NCI-H748 (cell line): ENCODE data around the gene VILL.
"Not testable (repeated sequence)": the region's sequence is repeated elsewhere in the genome, so short reads cannot be mapped to it uniquely, and the experiment has no call there.

Experiments
- DNase-seq: peaks from one replicate; lab custom pipeline; 2025; ENCODE audit not compliant: unreplicated experiment; lab: John Stamatoyannopoulos, UW

VILL gene

DNA sequence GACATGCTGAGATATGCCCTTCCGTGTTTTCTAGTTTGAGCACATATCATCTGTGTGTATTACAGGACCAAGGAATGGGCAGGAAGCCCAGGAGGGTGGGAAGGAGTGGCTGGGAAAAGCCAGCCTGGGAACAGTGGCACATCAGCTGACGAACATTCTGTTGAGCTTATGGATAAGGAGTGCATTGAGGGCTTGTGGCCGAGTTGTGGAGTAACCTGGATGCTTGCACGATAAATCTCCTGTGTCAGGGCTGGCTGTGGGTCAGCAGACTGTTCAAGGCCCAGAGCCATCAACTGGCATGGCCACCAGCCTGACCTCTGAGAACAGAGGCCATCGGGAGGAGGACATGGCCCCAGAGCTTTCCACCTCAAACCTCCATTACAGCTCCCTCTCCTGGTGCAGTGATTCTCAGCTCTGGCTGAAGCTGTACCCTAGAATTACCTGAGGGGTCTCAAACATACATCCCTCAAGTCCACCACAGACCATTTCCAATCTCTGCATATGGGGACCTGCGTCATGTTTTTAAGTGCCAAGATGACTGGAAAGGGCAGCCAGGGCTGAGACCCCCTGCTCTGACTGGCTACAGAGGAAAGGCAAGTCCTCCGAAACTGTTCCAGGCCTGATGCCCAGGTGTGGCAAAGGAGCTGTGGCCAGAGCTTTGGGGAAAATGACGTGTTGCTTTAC is 4.8 kb upstream of the VILL start:
- no peak for DNase-seq

DNA sequence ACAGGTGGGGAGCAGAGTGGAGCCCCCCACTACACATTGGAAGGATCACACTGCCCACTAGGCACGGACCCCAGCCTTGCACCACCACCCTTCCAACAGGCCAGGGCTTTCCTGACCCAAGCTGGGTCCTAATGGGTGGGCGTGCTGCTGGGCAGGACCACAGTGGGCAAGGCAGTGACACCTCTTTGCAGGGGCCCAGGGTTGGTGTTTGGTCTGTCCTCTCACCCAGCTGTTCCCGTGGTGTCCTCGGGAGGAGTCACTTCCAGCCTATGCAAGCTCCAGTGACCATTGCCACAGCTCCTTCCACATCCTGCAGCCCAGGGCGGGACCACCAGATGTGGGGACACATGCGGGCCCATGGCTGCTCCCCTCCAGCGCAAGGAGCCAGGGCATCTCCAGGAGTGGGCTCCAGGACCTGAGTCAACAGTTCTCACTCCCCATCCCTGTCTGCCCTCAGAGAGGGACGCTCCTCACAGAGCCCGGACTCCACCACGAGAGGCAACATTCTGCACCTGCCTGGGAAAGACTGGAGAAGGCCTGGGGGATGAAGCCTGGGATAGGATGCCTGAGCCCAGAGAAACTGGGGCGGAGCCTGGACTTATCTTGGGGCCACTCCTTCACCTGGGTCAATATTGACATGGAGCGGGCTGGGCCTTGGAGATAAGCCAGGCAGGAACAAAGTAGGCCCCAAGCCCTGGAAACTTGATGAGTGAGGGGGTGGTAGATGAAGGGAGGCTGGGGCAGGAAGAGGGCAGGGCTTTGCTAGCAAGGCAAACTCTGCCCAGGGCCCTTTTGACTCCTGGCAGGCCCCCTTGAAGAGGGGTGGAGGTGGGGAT is 3.9 kb upstream of the VILL start:
- peak; percentile 30 for DNase-seq

DNA sequence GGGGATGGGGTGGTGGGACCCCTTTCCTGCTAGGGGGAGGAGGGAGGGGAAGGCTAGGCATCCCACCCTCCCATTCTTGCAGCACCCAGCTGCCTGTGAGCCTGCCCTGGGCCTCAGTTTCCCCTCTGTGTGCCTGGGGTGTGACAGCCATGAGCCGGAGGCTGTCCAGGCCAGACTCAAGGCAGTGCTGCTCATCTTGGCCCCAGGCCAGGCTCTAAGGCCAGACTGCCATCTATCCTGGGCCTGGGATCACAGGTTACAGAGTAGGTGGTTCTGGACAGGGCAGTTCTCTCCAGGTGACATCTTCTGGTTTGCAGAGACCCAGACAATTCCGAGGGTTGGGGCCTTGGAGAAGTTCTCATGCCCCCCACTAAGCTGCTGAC is 3.3 kb upstream of the VILL start:
- no peak for DNase-seq

DNA sequence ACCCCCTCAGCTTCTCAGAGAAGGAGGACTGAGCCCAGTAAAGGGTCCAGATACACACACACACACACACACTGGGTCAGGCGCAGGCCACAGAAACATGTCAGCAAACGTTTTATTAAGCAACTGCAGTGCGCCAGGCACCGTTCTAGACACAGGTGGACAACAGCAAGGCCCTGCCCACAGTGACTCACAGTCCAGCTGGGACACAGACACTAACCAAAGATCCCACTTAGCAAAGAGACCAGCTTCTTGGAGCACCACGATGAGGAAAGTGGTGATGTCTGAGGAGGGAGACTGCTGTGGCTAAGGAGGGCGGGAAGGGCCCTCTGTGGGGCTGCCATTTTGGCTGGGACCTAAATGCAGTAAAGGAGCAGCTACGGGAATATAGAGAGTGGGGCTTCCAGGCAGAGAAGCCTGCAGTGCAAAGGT is 2.8 kb upstream of the VILL start:
- no peak for DNase-seq

DNA sequence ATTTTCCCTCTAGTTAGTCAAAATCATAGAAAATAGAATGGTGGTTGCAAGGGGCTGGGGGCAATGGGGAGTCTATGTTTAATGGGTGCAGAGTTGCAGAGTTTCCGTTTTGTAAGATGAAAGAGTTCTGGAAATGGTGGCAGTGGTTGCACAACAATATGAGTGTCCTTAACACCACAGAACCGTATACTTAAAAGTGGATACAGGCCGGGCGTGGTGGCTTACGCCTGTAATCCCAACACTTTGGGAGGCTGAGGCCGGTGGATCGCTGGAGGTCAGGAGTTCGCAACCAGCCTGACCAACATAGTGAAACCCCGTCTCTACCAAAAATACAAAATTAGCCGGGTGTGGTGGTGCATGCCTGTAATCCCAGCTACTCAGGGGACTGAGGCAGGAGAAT is 2.2 kb upstream of the VILL start:
- not testable (repeated sequence) for DNase-seq

DNA sequence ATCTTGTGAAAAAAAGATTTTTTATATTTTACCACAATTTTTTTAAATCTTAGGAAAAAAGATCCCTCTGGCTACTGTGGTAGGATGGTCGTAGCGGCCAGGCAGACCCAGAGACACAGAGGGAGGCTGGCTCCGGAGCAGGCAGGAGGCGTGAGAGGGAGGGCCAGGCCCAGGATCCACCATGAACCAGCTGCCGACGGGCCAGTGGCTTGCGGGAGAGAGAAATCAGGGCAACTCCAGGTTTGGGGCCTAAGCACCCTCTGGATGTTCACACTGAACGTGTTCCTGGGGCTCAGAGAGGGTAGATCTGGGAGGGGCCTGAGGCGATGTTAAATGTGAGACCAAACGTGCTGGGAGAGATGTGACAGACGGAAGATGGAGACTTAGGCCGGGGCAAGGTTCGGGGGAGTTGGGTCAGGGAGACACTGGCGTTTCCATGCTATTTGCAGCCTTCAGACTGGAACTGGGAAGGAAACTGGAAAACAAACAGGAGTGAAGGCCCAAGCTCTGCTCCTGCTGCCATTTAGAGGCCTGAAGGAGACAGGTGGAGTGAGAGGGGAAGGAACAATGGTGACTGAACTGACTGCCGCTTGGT is 1.6 kb upstream of the VILL start:
- no peak for DNase-seq

DNA sequence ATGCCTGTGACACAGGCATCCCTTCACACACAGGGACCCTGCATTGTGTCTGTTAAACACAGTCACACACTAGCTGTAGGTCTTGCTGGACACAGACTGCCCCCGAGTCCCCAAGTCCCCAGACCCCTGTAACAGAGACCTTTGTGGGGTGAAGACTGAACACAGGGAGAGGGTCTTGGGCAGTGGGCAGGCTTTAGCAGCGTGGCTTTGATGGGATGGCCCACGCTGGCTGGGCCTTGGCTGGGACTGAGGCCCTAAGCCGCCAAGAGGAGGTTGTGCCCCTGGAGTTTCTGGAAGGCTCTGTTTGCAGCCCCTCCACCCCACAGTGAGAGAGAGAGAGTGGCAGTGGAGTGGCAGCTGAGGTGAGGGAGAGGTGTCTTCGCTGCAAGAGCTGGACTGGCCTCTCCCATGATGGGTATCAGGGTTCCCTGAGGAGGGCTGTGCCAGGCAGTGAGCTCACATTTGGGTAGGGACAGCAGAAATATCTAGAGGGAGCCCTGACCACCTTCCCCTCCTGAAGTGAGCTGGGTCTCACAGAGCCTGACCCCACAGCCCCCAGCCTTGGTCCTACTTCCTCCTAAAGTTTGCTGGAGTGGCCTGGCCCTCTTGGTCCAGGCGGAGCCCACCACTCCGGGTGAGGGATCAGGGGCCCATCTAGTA is 635 bp upstream of the VILL start:
- DNase-seq, result no peak

DNA sequence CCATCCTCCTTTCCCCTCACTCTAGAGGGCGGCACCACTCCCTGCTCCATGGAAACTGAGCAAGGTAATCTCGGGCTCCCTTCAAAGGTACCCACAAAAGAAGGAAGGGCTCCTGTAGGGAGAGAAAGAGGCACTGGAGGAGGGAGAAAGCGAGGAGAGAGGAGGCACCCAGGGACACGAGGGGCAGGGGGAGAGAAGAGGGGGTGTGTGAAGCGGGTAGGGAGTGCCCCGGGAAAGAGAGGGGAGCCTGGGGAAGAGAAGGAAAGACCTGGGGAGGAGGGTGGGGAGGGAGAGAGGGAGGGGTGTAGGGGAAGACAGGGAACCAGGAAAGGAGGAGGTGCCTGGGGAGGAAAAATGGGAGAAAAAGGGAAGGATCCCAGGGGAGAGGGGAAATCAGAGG is 523 bp downstream of the VILL start:
- no peak for DNase-seq

DNA sequence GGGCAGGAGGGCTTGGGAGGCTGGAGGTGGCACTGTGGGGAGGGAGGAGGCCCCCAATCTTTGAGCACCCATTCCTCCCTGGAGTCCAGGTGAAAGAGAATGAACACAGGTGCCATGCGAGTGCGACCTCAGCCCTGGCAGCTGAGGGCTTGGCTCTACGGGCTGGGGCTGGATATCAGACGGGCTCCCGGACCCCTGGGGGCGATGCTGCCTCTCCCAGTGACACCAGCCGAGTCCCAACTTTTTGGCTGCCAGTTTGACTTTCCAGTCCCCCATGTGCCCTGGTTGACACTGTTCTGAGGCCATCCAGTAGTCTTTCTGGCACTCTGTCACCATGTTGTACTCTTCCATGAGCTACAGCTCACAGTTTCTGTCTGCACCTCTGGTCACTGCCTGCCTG is 1.2 kb downstream of the VILL start:
- no peak for DNase-seq

DNA sequence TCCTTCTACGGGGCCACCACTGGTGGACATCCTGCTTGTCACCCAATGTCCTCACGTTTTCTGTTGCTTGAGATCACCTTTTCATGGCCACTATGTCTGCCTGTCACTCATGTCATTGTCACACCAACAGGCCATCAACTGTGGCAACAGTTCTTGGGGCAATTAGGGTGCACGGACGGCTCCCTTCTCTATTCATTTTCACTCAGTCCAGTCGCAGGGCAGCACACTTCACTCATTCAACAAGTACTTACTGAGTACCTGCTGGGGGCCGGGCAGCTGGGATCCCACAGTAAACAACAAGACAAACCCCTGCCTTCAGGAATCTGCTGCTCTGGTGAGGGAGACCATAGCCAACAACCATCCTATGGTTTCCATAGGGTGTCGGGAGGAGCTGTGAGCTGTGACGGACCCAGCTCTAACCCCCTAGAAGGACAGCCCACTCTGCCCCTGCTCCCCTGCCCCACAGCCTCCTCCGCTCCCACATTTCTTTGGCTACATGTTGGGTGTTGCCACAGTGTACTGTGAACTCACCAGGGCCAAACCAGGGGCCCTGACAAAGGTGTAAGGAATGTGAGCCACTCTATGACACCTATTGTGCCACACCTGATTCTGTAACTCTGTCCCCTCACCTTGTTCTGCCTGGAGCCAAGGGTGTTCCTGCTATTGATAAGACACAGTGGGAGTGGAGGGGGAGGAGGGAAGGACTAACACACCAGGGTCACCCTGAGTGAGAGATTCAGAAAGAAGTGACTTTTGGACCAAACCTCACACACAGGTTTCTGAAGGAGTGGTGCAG is 1.9 kb downstream of the VILL start:
- DNase-seq, result no peak

DNA sequence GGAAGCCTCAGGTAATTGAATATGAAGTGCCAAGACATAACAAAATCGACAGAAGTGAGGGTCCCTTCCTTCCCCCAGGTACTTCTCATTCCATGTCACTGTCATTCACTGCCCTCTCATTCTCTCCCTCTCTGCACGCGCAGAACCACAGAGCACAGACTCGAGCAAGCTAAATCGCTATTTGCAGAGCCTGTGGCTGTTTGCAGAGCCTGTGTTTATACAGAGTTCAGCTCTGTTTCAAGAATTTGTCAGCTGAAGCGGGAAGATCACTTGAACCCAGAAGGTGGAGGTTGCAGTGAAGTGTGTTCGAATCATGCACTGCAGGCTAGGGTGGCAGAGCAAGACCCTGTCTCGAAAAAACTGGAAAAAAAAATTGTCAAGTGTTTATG is 2.5 kb downstream of the VILL start:
- no peak for DNase-seq

DNA sequence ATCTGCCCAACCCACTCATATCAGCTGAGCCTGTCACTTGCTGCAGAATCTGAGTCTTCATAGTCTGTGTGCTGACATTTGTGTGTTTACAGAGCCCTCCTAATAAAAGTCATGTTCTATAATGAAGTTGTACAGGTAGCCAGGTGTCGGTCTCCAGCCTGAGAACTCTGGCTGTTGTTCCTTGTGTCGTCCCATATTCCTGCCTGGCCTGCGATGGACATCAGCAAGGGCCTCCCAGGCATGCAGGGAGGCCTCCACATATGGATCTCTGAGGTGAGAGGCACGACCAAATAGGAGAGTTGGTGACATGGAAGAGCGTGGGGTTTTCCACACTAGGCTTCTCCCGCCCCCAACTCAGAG is 2.9 kb downstream of the VILL start:
- no peak for DNase-seq

DNA sequence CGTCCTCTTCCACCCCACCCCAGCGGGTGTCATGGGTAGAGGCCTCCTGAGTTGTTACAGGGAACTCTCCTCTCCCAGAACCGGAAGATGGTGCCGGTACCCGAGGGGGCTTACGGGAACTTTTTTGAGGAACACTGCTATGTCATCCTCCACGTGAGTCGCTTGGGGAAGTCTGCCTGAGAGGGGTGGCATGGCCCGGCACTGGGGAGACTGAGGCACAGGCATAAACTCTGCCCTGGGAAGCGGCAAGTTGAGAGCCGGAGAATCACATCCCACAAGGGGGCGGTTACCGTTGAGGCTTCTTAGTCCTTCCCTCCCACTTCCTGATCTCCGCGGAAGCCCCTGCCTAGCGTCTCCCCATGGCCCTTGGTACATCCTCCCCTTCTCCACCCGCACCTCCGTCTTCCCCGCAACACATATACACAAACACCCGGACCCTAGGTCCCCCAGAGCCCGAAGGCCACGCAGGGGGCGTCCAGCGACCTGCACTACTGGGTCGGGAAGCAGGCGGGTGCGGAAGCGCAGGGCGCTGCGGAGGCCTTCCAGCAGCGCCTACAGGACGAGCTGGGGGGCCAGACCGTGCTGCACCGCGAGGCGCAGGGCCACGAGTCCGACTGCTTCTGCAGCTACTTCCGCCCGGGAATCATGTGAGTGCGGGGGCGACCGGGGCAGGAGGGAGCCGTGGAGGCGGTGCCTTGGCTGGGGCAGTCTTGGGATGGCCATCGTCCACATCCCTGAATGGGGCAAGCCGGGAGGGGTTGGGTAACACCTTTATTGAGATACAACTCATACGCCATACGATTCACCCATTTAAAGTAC is 3.4 kb downstream of the VILL start:
- no peak for DNase-seq

DNA sequence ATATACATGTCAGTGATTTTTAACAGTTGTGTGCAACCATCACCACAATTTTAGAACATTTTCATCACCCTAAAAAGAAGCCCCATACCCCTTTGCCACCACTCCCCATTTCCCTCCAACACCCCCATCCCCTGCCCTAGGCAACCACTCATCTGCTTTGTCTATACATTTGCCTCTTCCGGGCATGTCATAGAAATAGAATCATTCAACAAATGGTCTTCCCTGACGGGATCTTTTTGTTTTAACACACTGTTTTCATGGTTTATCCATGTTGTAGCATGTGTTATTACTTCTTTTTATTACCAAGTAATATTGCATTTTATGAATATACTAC is 4.0 kb downstream of the VILL start:
- no peak for DNase-seq

DNA sequence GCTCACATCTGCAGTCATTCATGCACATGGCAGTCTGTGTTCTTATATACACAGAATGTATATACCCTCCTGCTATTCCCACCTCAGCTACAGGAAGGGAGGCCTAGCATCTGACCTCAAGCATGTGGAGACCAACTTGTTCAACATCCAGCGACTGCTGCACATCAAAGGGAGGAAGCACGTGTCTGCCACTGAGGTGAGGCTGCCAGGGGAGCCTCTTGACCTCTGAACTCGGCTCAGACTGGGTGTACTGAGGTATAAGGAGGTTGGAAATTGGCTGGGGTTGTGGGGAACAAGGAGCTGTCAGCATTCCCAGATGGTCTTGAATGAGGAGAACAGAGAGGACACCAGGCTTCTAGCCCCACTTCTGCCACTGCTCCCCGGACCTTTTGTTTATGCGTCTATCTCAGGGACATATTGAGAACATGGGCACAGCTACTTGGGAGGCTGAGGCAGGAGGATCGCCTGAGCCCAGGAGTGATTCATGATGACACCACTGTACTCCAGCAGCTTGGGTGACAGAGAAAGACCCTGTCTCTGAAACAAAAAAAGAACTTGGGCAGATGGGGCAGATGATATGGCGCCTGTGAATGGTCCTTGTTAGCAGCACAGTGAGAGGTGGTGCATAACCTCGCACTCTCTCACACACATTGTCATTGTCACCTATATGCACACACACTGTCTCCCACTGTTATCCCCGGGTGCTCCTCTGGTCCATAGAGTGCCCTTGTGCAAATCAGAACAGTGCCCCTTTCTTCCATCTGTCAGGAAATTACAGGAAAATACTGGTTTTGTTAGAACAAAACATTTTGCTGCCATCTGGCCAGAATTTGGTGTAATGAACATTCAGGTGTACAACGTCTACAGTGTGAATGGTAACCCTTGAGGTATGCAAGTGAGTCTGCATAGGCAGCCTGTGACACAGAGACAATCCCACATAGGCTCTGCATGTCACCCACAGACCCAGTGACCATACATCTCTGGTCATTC is 5.4 kb downstream of the VILL start:
- no peak for DNase-seq

DNA sequence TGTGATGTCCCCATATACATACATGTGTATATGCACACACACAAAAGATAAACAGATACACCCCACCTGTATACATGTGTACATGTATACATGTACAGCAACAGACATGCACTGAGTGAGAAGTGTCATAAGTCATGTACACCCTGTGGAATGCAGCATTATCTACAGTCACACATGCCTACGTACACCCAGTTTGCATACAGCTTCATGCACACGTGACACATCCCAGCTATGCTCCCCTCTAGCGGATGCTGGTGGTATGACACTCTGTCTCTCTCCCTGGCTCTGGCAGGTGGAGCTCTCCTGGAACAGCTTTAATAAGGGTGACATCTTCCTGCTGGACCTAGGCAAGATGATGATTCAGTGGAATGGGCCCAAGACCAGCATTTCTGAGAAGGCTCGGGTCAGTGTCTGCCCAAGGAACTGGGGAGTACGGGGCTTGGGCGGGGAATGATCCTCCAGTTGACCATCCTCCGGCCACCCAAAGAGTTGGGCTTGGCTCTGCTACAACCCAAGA is 6.3 kb downstream of the VILL start:
- DNase-seq, result peak; percentile 57

DNA sequence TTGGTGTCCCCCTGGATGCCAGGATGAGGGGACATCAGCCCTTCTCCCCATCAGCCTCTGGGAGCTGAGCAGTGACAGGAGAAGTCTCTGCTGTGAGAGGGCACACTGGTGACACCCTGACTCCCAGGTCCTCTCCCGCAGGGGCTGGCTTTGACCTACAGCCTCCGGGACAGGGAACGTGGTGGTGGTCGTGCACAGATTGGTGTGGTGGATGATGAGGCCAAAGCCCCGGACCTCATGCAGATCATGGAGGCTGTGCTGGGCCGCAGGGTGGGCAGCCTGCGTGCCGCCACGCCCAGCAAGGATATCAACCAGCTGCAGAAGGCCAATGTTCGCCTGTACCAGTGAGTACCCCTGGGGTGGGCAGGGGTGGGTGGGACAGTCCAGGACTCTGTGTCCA is 6.8 kb downstream of the VILL start:
- no peak for DNase-seq

DNA sequence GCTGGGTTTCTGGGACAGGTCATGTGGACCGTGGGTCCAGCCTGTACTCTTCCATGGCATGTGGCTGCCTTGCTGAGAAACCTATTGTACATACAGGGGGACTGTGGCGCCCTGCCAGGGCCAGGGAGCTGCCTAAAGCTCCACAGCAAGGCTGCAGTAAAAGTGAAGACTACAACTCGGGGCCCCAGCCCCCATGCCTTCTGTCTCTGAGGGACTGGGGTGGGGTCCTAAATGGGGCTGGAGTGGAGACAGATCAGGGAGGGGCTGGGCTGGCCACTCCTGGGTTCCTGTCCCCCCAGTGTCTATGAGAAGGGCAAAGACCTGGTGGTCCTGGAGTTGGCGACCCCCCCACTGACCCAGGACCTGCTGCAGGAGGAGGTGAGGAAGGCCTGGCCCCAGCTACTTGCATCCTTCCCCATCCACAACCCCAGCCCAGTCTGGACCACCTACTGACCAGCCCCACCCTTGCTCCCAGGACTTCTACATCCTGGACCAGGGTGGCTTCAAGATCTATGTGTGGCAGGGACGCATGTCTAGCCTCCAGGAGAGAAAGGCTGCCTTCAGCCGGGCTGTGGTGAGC is 7.3 kb downstream of the VILL start:
- DNase-seq, result peak; percentile 13

DNA sequence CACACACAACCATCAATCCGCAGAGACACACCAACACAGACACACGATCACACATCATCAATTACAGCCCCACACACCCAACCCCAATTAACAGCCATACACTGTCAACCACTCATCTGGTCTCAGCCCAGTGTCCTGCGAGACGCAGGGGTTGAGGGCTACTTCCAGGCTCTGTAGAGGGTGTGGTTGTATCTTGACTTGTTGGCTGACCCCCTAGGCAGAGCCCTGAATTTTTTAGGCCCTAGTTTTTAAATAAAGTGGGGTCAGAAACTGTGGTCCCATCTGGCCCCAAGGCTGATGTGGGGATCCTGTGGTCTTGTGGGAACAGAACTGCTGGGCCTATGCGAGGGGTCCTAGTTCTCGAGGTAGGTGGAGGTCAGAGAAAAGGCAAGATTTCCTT is 9.2 kb downstream of the VILL start:
- DNase-seq, result no peak
